MM.1S (cell line): ENCODE measurements around the gene TEX10.

Source experiments
- DNase-seq: peaks from one replicate; pipeline ENCODE4 v3.0.0-alpha.2; 2015
- H2AFZ ChIP-seq: fragments of 300-600 bp; sonication (generic); 2 replicates; pipeline ENCODE4 v1.6.0; 2016; ENCODE audit warnings: antibody characterized with exemption, low read length
- H3F3A ChIP-seq: fragments of 300-600 bp; sonication (generic); 2 replicates; pipeline ENCODE4 v1.6.1; 2016; ENCODE audit warnings: mild to moderate bottlenecking, antibody characterized with exemption, low read length, moderate library complexity, mixed read lengths; ENCODE audit not compliant: insufficient read depth
- H3K27ac ChIP-seq: fragments of 300-600 bp; sonication (generic); 2 replicates; pipeline ENCODE4 v1.5.1; 2016; ENCODE audit warnings: mild to moderate bottlenecking, low read length
- H3K27me3 ChIP-seq: fragments of 300-600 bp; sonication (generic); replicated peaks from 2 replicates; pipeline ENCODE4 v1.6.0; 2016; ENCODE audit warnings: low read length; ENCODE audit not compliant: insufficient read depth
- H3K36me3 ChIP-seq: fragments of 300-600 bp; sonication (generic); replicated peaks from 2 replicates; pipeline ENCODE4 v1.6.1; 2016; ENCODE audit warnings: mild to moderate bottlenecking, low read length, mixed read lengths; ENCODE audit not compliant: insufficient read depth
- H3K4me1 ChIP-seq: fragments of 300-600 bp; sonication (generic); 2 replicates; pipeline ENCODE4 v1.6.1; 2016; ENCODE audit warnings: low read length, mixed read lengths
- H3K4me2 ChIP-seq: fragments of 300-600 bp; sonication (generic); 2 replicates; pipeline ENCODE4 v1.6.0; 2016; ENCODE audit warnings: low read depth, low read length
- H3K4me3 ChIP-seq: fragments of 300-600 bp; sonication (generic); 2 replicates; pipeline ENCODE4 v1.5.1; 2016; ENCODE audit warnings: low read length, mixed read lengths
- H3K79me2 ChIP-seq: fragments of 300-600 bp; sonication (generic); 2 replicates; pipeline ENCODE4 v1.6.1; 2016; ENCODE audit warnings: mixed run types, low read length, mixed read lengths
- H3K9ac ChIP-seq: fragments of 300-600 bp; sonication (generic); 2 replicates; pipeline ENCODE4 v1.6.1; 2016; ENCODE audit warnings: low read length, mixed read lengths
- H3K9me2 ChIP-seq: fragments of 300-600 bp; sonication (generic); replicated peaks from 2 replicates; pipeline ENCODE4 v1.6.1; 2016; ENCODE audit warnings: mild to moderate bottlenecking, low read length, mixed read lengths; ENCODE audit not compliant: insufficient read depth
- H3K9me3 ChIP-seq: fragments of 300-600 bp; sonication (generic); replicated peaks from 2 replicates; pipeline ENCODE4 v1.6.1; 2016; ENCODE audit warnings: mild to moderate bottlenecking, low read length, mixed read lengths; ENCODE audit not compliant: insufficient read depth
- H4K20me1 ChIP-seq: fragments of 300-600 bp; sonication (generic); 2 replicates; pipeline ENCODE4 v1.6.1; 2016; ENCODE audit warnings: mild to moderate bottlenecking, low read length, moderate library complexity, mixed read lengths; ENCODE audit not compliant: insufficient read depth
- CTCF ChIP-seq: fragments of 300-600 bp; sonication (generic); IDR thresholded peaks from 2 replicates; pipeline ENCODE4 v1.5.1; 2016; ENCODE audit warnings: antibody characterized with exemption, low read length, mixed read lengths
- EZH2 ChIP-seq: fragments of 300-600 bp; sonication (generic); optimal IDR thresholded peaks from 2 replicates; pipeline ENCODE3; 2017; ENCODE audit warnings: low read depth, mild to moderate bottlenecking, antibody characterized with exemption, low read length, mixed read lengths
- EZH2phosphoT487 ChIP-seq: fragments of 300-600 bp; sonication (generic); IDR thresholded peaks from 2 replicates; pipeline ENCODE4 v1.6.1; 2018; ENCODE audit warnings: antibody characterized with exemption, low read length

TEX10 gene

GRCh38 chr9:100372648-100373047, 19.9 kb upstream of the TEX10 start:
- Histone ChIP-seq H3K36me3 (no peaks in the 10 kb centered on the region), H3K4me3 (no peak overlapping the region), H4K20me1 (no peaks in the 10 kb centered on the region), H3F3A (no peaks in the 10 kb centered on the region), H3K9me3 (no peaks in the 10 kb centered on the region), H3K4me1 (no peaks in the 10 kb centered on the region), H3K9ac (no peak overlapping the region), H3K9me2 (no peaks in the 10 kb centered on the region), H3K27ac (no peak overlapping the region), H2AFZ (no peak overlapping the region), H3K4me2 (no peak overlapping the region), H3K79me2 (no peaks in the 10 kb centered on the region), H3K27me3 (no peaks in the 10 kb centered on the region)
- DNase-seq, result no peak
- no peak for TF ChIP-seq EZH2
- TF ChIP-seq EZH2phosphoT487, result no peak
- no peak for TF ChIP-seq CTCF

DNA sequence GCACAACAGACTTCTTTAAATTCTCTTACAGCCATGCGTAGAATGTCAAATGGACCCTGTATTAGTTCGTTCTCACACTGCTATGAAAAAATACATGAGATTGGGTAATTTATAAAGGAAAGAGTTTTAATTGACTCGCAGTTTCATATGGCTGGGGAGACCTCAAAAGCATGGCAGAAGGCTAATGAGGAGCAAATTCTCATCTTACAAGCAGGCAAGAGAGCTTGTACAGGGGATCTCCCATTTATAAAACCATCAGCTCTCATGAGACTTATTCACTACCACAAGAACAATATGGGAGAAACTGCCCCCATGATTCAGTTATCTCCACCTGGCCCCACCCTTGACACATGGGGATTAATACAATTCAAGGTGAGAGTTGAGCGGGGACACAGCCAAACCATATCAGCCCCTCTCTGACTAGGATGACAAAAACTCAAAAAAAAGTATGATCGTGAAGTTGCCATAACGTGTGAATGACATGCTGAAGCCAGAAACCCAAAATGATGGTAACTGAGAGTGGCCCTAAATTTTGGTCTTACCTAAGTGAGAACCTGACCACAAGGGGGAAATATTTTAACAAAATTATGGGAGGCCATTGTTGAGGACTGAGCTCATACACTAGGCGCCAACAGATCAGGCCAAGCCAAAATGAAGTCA, 17.5 kb upstream of the TEX10 start:
- H3K9me3 ChIP-seq, result no peaks in the 10 kb centered on the region
- no peaks in the 10 kb centered on the region for H3K36me3 ChIP-seq
- H3F3A ChIP-seq, result no peaks in the 10 kb centered on the region
- no peaks in the 10 kb centered on the region for H4K20me1 ChIP-seq
- no peaks in the 10 kb centered on the region for H3K4me1 ChIP-seq
- H3K27me3 ChIP-seq, result no peaks in the 10 kb centered on the region
- no peak overlapping the region for H3K27ac ChIP-seq
- no peak for TF ChIP-seq CTCF
- TF ChIP-seq EZH2, result no peak
- no peak for TF ChIP-seq EZH2phosphoT487
- DNase-seq, result no peak
- H3K9ac ChIP-seq, result no peak overlapping the region
- no peaks in the 10 kb centered on the region for H3K79me2 ChIP-seq
- no peak overlapping the region for H3K4me3 ChIP-seq
- no peak overlapping the region for H2AFZ ChIP-seq
- H3K9me2 ChIP-seq, result no peaks in the 10 kb centered on the region
- no peak overlapping the region for H3K4me2 ChIP-seq

DNA sequence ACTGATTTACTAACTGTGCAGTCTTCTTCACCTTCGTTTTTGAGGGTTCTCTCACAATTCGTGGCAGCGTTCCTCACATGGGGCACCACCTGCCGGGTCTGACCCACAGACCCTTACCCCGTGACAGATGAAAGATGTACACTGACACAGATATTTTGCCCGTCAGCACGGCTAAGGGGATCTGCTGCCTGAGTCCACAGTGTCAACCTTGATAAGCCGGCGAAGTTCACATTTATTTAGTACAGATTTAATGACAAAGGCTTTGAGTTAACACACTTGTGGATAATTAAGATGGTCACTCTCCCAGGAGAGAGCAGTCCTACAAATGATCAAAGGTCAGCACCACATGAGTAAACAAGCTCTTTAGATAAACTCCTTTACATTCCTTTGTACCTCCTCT, 15.9 kb upstream of the TEX10 start:
- Histone ChIP-seq H4K20me1 (no peaks in the 10 kb centered on the region), H3K9me3 (no peaks in the 10 kb centered on the region), H3F3A (no peaks in the 10 kb centered on the region), H3K79me2 (no peaks in the 10 kb centered on the region), H3K4me1 (no peaks in the 10 kb centered on the region), H3K9ac (no peak overlapping the region), H3K27me3 (no peaks in the 10 kb centered on the region), H3K4me2 (no peak overlapping the region), H3K4me3 (no peak overlapping the region), H3K9me2 (no peaks in the 10 kb centered on the region), H3K36me3 (no peaks in the 10 kb centered on the region), H2AFZ (no peak overlapping the region), H3K27ac (no peak overlapping the region)
- no peak for DNase-seq
- TF ChIP-seq EZH2 (no peak), EZH2phosphoT487 (no peak), CTCF (no peak)
